HG02678 (cell line): ENCODE measurements around the gene RIOK3.
"Not testable (repeated sequence)": the region's sequence is repeated elsewhere in the genome, so short reads cannot be mapped to it uniquely, and the experiment has no call there.

Experiments used
- ATAC-seq: cut with Tn5 transposase; IDR thresholded peaks from one replicate; pipeline ENCODE4 v1.9.1; 2021; ENCODE audit warnings: mild to moderate bottlenecking, moderate library complexity; ENCODE audit not compliant: unreplicated experiment

The RIOK3 gene

DNA sequence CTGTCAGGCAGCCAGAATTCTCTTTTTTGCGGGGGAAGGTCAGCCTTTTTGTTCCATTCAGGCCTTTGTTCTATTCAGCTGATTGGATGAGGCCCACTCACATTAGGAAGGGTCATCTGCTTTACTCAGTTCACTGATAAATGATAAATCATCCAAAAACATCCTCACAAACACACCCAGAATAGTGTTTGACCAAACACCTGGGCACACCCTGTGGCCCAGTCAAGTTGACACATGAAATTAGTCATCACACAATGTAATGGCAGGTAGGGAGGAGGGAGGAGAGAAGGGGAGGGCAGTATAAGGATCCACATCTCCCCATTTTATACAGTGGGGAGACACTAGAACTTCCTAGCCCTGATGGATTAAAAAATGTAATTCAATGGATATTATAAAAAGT is 41.9 kb downstream of the RIOK3 start:
- no peak for ATAC-seq

DNA sequence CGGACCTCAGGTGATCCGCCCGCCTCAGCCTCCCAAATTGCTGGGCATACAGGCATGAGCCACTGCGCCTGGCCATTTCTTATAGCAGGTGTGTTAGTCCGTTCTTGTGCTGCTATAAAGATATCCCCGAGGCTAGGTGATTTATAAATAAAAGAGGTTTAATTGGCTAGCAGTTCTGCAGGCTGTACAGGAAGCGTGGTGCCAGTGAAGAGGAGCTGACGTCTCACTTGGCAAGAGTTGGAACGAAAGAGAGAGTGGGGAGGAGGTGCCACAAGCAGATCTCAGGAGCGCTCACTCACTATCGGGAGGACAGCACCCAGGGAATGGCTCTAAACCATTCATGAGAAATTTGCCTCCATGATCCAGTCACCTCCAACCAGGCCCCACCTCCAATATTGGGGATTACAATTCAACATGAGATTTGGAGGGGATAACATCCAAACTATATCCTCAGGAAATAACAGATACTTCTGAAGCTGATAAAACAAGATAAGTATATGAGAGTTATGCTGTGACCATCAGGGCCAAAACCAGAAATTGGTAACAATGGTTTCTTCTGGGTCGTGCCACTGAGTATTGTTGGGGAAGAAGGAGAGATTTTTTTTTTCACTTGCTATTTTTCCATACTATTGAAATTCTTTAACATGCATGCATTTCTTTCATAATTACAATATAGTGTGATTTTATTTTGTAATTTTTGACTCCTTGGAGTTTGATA is 42.8 kb downstream of the RIOK3 start:
- ATAC-seq, result no peak

DNA sequence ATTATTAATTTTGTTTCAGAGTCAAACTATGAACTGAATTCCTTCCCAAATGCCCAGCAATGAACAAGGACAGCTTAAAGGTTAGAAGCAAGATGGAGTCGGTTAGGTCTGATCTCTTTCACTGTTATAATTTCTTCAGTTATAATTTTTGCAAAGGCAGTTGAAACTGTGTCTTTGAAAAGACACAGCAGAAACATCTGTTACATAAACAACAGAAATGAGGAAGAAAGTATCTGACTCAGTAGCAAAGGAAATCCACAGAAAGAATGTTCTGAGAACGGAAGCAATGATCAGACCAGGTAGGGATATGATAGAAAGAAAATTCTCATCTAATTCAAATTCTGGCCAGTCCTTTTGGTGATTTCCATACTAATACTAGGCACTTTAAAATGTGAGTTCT is 45.0 kb downstream of the RIOK3 start:
- ATAC-seq, result no peak

DNA sequence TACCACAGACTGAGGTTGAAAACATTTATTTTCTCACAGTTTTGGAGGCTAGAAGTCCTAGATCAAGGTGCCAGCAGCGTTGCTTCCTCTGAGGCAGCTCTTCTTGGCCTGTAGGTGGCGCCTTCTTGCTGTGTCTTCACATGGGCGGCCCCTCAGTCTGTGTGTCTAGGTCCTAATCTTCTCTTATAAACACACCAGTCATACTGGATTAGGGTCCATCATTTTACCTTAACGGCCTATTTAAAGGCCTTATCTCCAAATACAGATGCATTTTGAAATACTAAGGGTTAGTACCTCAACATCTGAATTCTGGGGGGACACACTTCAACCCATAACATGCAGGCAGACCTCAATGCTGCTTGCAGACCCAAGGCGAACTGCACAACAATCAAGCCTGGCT is 45.8 kb downstream of the RIOK3 start:
- peak; percentile 33 for ATAC-seq

DNA sequence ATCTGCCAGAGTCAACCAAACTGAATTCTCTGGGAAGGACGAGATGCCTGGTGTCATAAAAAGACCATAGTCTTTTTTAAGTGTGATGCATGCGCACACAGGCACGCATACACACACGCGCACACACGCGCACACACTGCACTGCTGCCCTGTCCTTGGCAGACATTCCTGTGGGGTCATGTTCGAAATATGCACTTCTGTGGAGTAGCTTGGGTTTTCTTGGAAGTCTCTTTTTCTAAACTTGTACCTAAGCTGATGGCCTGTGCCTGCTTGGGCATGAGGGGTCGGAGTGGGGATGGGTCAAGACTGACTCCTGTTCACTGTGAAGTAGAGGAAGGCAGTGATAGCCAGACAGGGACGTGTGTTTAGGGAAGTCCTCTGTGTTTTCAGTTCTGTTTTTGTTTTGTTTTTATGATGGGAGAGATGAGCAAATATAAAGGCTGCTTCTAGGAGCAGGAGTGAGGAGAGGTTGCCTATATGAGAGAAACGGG is 46.2 kb downstream of the RIOK3 start:
- no peak for ATAC-seq

DNA sequence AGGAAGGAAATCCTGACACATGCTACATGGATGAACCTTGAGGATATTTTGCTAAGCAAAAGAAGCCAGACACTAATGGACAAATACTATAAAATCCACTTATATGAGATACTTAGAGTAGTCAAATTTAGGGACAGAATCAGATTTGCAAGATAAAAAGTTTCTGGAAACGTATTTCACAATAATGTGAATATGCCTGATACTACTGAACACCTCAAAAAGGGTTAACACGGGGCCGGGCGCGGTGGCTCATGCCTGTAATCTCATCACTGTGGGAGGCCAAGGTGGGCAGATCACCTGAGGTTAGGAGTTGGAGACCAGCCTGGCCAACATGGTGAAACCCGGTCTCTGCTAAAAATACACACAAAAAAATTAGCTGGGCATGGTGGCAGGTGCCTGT is 48.5 kb downstream of the RIOK3 start:
- no peak for ATAC-seq

DNA sequence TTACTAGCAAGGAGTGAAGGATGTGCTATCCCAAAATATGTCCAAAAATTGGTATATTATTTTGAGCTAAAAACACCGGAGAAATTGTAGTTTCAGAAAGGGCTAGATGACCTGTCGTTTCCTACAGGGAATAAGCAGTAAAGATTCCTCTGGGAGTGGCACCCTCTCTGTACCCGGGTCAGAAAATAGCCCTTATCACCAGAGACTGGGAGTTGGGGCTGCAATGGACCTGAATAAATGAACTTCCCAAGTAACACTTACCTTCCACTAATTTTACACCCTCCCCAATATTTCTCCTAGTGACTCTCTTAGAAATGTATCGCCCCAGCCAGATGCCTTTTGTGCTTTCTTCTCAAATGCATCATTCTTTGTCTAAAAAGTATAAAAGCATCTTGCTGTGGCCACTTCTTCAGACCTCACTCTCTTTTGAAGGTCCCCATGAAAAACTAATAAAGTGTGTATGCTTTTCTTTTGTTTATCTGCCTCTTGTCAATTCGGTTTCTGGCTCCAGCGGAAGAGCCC is 49.5 kb downstream of the RIOK3 start:
- no peak for ATAC-seq

DNA sequence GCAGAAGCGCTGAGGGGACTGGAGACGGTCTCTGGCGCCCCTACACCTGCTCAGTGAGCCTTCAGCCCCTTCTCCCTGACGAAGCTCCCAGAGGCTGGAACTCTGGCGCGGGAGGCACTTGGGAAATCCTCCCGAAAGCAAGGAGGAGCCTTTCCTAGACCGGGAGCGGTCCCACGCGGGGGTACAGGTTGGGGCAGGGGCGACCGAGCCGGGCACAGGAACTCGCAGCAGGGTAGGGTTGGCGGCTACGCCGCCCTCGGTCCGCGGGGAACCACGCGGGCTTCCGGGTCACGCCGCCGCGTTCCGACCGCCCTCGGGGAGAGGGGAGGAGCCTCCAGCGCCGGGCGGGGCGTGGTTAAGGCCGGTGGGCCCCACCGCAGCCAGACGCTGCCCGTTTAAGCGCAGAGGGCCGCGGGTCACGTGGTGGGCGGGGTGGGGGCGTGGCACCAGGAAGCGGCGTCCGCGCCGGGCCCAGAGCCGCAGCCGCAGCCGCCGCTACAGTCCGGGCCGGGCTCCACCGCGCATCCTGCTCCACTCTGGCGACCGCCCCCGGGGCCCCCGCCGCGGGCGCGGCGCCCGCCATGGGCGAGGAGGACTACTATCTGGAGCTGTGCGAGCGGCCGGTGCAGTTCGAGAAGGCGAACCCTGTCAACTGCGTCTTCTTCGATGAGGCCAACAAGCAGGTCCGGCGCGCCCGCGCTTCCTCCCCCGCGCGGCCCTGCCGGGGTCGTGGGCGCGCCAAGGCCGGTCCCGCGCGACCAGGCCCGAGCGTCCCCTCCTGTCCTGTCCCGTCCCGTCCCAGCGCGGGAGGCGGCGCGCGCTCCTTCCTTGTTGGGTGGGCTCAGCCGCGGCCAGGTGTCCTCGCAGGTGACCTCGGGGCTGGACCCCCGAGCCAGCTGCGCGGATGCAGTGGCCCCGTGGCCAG is 50.2 kb downstream of the RIOK3 start, which contains the start of gene RMC1:
Gene RMC1, plus strand, starts transcription at position 474 of the 925 bp plus-strand sequence. Its CDS starts 108 bp downstream, at position 582.
- ATAC-seq, result peak; percentile 80

DNA sequence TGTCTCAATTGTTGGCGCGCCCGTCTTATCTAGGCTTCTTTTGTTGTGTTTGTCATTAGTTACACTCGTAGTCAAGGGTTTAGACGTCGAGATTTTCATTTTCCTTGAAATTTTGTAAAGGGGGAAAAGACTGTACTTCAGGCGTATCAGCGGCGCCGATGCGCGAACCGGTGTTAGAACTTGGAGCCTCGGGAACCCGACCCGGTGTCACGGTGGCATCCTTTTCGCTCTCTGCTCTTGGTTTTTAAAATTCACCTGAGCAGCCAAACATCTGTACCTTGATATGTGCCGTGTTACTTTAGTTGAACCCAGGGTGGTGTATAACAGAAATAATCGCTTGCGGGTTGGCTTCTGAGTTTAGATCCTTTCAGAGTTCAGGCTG is 50.9 kb downstream of the RIOK3 start:
- ATAC-seq, result no peak

DNA sequence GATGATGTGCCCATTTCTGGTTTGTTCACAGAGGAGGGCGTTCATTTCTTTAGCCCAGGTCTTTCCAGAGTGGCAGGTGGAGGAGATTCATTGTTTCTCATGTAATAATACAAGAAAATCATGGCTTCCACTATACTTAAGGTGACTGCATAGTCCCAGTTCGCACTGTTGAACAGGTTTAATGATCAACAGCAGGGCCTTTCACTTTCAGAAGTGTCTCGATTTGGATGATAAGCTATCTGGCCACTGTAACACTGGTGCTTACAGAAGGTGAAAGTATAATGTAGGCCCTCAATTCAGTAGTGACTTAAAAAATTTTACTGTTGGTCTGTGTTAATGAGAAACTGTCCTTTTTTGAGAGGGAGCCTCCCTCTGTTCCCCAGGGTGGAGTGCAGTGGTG is 51.6 kb downstream of the RIOK3 start:
- peak; percentile 52 for ATAC-seq

DNA sequence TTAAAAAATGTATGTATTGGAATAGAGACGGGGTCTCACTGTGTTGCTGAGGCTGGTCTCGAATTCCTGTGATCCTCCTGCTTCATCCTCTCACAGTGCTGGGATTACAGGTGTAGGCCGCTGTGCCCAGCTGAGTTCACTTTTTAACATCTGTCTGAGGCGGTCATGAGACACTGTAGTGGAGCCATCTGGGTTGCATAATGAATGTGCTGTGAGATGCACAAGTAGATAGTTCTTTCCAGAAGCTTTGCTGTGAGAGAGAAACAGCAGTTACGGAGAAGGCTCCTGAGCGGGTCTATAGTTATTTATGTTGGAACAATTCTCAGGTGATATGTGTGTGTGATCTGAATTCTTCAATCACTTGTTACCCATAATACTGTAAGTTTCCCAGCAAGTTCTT is 53.3 kb downstream of the RIOK3 start:
- no peak for ATAC-seq

DNA sequence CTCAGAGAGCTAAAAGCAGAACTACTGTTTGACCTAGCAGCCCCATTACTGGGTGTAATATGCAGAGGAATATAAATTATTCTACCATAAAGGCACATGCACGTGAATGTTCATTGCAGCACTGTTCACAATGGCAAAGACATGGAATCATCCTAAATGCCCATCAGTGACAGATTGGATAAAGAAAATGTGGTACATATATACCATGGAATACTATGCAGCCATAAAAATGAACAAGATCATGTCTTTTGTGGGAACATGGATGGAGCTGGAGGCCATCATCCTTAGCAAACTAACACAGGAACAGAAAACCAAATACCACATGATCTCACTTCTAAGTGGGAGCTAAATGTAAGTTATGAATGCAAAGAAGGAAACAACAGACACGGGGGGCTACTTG is 57.8 kb downstream of the RIOK3 start:
- not testable (repeated sequence) for ATAC-seq

DNA sequence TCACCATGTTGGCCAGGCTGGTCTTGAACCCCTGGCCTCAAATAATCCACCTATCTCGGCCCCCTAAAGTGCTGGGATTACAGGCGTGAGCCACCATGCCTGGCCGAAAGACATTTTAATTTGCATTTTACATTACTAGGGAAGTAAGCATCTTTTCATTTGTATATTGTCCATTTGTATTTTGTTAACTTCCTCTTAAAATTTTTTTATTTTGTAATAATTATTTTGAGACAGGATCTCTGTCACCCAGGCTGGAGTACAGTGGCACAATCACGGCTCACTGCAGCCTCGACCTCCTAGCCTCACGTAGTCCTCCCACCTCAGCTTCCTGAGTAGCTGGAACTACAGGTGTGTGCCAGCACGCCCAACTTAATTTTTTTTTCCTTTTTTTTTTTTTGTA is 59.1 kb downstream of the RIOK3 start:
- ATAC-seq, result not testable (repeated sequence)

DNA sequence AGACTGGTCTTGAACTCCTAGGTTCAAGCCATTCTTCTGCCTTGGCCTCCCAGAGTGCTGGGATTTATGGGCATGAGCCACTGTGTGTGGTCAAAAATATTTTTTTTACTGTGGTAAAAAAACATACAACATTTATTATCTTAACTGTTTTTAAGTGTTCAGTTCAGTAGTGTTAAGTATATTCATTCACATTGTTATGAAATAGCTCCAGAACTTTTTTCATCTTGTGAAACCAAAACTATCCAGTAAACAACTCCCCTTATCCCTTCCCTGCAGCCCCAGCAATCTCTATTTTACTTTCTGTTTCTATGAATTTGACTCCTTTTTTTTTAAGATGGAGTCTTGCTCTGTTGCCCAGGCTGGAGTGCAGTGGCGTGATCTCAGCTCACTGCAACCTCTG is 59.6 kb downstream of the RIOK3 start:
- no peak for ATAC-seq

DNA sequence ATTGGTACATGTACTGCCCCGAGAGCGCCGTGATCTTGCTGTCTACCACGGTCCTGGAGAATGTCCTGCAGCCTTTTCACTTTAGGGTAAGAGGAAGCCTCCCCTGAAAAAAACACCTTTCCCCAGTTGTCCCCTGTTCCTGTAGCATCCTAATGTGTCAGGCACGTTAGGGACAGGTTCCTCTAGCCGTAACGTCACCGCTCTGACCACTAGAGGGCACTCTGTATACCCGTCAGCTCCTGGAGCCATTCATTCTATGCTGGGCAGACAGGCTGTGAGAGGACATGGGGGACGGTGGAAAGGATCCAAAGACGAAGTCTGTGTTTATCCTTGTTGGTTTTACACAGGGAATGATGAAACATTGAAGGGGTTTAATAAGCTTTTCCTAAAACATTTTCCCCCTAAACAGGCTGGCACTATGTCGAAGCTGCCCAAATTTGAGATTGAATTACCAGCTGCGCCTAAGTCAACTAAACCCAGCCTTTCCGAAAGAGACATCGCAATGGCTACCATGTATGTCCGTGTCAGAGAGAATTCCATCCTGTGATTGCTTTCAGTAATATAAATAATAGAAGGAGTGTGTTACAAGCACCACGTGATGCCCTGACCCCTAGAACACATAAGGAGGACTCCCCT is 62.9 kb downstream of the RIOK3 start:
- peak; percentile 93 for ATAC-seq

DNA sequence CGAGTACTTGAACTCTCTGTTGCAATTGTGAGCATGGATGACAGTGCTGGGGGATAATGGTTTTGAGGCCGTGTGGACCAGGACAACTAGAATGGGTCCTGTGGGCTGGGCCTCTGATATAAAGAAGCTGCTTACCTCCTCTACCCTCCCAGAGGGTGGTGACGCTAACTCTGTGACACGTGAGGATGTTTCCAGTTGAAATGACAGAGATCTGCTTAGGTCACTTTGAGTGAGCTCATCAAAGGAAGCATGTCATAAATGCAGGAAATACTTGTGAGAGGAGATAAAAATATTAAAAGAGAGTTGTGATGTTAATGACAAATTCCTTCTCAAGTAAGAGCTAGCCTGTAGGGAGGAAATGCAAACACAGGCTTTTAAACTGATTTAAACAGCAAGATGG is 66.6 kb downstream of the RIOK3 start:
- no peak for ATAC-seq

DNA sequence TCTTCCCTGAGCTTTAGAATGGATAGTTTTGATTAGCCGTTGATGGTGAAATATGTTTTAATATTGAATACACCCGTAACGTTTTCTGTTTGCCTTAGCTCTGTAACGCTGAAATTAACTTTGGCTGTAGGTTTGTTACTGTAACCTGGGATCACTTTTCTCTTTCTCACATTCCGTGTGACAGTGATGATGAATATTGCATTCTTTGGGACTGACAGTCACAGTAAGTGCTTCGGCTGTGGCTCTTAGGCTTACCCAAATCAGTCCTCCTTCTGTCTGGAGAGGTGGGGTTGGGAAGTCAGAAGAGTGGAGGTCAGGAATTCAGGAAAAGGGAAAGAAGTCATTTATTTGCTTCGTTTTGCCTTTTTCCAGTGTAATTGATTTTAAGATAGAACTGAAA is 68.2 kb downstream of the RIOK3 start:
- no peak for ATAC-seq

DNA sequence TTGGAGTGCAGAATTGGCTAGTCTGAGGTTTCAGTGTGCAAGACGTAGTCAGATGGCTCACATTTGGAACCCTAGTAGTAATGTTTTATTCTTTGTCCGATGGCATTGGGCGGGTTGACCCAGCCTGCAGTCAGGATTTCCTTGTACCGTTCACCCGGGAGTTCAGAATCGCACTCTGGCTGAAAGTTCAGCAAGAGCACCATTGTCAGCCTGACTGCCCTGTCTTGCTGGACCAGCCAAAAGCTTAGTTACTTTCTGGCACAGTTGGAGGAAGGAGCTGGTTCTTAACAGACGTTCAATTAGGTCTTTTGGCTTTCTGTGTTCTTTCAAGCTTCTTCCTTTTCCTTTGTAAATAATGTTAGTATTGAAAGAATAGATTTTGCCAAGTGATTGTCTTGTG is 68.8 kb downstream of the RIOK3 start:
- no peak for ATAC-seq

DNA sequence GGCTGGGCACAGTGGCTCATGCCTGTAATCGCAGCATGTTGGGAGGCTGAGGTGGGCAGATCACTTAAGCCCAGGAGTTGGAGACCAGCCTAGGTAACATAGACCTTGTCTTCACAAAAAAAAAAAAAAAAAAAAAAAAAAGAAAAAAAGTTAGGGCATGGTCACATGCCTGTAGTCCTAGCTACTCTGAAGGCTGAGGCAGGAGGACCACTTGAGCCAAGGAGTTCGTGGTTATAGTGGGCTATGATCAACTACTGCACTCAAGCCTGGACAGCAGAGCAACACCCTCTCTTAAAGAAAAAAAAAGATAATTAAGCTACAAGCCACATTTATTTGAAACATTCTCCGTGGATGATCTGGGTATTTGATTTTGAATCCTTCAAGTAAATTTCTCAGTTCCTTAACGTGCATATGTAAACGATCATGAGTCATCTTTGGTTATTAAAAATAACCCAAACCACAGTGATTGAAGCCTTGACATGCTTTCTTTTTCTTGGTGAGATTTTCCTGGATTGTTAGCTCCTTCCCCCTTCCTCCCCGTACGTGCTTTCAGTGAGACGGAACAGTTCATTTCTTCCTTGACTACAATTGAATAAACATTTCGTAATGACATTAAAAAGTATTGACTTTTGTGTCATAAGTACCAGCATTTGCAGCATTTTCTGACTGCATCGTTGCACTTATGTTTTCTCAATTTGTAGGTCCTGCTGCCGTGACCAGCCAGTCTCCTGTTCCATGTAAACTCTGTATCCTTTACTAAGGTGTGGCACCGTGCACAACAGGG is 70.5 kb downstream of the RIOK3 start:
- ATAC-seq, result no peak

DNA sequence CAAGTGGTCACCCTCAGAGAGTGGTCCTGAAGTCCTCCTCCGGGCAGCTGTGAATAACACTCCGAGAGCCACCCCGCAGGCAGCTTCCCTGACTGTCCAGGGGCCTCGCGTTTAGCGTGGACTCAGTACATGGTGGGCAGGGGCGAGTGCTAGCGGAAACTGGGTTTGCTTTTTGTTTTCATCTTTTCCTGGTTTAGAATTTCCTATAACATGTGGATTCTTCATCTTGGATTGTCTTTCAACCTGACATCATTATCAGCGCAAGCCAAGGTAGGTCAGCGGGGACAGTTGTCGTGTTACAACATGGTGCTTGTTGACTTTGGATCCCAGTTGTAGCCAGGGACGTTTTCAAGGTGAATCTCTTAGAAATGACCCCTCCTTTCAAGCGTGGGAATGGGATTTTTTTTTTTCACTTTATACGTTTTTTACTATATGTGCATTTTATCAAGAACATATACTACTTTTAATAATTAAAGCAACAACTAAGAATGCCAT is 71.2 kb downstream of the RIOK3 start:
- ATAC-seq, result no peak
